ENCODE data around the gene ESRP2. TPM values are rescaled to one million over a fixed set of nuclear protein-coding genes. Genes with fewer than 3 reads are reported as not detected.

Gene ESRP2
- polyA plus RNA-seq, 10 donors, result 0.32 to 10.1 (median 0.79) TPM

DNA sequence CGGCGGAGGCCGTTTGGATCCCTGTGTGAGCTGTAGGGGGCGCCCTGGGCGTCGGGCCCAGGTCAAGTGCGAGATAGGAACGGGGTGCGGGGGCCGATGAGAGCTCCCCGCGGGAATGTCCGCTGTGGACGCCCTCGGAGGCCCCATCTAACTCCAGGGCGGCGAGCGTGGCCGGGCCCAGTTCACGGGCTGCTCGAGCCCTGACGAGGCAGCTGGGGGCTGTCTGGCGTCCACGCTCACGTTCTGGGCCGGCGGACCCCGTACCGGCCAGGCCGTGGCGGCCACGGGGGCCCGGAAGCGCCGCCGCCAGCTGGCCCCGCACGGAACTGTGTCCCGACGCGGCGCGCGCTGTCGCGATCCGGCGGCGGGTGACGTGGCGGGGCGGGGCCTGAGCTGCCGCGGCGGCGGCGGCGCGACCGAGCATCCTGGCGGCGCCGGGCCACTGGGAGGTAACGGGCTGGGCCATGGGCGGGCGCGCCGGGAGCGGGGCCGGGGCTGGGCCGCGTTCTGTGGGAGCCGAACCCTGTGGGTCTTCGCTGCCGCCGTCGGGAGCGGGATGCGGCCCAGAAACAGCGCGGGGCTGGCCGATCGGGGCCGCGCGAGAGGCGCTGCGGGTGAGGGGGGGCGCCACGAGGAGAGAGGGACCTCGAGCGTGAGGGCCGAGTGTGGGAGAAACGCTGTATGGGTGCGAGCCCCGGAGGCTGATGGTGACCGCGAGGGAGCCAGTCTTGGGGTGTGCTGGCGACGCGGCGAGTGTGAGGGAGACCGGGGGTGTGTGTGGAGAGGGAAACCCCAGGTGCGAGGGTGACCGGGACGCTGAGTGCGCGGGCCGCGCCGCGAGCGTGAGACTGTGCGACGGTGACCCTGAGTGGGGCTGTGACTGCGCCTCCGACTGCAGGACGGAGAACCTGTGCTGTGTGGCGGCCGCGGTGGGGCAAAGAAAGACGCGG is 28.5 kb upstream of the ESRP2 start, which contains the start of gene SLC7A6:
SLC7A6 (plus strand) TSS at position 399 of the 950 bp plus-strand sequence. CDS start 10,201 bp downstream, outside the sequence.
- DNase-seq, result peak; percentile 58 to 90 (median 73)

DNA sequence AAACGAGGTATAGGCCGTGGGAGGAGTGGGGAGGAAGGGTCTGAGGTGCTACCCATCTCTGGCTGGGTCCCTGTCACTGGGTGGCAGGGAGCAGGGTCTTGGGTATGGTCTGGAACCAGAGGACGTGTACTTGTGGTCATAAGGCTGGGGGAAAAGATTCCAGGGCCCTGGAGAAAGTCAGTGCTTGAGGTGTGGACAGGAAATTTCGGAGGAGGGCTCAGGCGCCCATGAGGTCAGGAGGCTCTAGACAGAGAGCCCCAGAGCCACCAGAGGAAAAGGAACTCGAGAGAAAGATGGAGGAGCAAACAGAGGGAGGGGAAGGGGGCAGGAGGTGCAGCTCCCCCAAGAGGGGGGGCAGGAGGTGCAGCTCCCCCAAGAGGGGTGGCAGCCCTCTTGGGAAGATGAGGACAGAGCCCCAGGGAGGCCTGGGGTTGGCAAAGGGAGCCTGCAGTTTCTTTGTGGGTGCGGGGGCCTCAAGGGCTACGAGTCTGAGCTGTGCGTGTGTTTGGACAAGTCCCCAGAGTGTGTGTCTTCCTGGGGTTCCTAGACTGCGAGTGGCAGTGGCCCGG is 27.7 kb upstream of the ESRP2 start:
- no peak for DNase-seq

DNA sequence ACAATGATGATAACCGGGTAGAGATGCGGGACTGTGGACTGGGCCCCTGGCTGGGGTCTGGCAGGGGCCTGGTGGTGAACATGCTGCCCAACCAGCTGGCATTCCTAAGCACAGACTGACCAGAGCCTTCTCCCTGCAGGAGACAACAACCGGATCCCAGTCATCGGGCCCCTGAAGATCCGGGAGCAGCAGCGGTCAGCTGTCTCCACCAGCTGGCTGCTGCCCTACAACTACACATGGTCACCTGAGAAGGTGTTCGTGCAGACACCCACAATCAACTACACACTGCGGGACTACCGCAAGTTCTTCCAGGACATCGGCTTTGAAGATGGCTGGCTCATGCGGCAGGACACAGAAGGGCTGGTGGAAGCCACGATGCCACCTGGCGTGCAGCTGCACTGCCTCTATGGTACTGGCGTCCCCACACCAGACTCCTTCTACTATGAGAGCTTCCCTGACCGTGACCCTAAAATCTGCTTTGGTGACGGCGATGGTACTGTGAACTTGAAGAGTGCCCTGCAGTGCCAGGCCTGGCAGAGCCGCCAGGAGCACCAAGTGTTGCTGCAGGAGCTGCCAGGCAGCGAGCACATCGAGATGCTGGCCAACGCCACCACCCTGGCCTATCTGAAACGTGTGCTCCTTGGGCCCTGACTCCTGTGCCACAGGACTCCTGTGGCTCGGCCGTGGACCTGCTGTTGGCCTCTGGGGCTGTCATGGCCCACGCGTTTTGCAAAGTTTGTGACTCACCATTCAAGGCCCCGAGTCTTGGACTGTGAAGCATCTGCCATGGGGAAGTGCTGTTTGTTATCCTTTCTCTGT is 23.3 kb upstream of the ESRP2 start:
- no peak for DNase-seq

DNA sequence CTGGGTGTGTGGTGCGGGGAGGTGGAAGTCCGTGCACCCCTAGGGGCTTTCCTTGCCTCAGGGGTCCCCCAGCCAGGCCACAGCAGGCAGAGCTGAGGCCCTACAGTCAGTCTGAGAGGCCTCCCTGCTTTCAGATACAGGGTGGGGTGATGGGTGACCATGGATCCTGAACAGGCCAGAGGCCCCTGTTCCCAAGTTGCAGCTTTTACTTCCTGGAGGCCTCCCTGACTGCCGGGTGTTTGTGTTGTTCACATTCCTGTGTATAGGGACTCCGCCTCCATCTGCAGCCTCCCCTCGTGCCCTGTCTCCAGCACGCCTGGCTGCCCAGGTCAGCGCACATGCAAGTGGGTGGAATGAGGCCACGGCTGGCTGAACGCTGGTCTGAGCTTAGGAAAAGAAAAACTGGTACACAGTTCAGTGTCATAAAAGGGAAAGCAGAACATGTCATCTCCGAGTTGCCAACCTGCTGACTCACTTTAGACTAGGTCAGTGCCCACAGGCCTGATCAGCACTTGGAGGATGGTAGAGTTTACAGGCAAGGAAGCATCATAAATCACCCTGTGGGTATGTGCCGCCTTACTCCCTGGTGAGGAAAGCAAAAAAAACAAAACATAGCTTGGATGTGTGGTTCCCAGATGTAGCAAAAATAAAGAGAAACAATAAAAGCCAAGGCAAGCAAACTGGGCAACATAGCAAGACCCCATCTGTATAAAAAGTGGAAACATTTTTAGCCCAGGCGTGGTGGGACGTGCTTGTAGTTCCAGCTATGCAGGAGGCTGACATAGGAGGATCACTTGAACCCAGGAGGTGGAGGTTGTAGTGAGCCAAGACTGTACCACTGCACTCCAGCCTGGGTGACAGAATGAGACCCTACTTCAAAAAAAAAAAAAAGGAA is 22.2 kb upstream of the ESRP2 start:
- no peak for DNase-seq

DNA sequence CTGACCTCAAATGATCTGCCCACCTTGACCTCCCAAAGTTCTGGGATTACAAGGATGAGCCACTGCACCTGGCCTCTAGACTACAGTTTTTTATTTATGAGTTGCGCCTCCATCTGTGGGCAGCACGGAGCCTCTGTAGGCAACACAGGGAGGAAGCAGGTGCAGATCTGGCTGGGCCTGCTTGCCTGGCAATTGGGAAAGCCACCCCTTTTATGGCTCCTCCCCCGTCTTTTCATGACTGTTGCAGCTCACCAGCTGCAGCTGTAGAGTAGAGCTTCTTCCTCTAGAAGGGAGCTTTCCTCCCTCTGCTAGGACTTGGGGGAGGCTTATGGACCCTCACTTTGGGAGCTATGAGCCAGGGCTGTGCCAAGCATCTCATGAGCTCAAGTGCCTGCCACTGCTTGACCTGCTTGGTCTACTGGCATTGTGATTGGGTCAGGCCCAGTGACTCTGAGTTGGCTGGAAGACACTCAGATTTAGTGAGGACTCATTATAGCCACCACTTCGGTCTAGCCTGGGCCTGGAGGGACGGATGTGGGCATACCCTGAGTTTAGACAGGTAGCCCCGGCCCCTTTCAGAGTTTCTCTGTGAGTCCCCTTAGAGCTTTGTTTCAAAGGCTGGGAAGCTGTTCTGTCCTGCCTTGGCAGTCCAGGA is 21.5 kb upstream of the ESRP2 start:
- DNase-seq, result peak in 1 of 3 donors; percentile 49

DNA sequence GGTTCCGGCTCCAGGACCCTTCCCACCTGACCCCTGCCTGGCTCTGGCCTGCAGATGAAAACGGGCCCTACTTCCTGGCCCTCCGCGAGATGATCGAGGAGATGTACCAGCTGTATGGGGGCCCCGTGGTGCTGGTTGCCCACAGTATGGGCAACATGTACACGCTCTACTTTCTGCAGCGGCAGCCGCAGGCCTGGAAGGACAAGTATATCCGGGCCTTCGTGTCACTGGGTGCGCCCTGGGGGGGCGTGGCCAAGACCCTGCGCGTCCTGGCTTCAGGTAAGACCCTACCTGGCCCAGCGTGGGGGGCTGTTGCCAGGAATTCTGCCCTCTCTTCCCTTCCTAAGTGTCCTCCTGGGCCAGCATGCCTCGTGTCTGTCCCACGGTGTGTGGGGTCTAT is 19.8 kb upstream of the ESRP2 start:
- DNase-seq, result no peak

DNA sequence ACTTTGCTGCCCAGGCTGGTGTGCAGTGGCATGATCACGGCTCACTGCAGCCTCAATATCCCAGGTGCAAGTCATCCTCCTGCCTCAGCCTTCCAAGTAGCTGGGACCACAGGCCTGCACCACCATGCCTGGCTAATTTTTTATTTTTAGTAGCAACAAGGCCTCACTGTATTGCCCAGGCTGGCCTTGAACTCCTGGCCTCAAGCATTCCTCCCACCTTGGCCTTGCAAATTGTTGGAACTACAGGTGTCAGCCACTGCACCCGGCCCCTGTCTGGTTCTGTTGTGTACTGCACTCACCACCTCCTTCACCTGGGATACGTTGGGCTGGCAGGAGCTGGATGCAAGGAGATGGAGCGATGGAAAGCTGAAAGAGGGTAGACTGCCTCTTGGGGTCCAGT is 17.8 kb upstream of the ESRP2 start:
- no peak for DNase-seq

DNA sequence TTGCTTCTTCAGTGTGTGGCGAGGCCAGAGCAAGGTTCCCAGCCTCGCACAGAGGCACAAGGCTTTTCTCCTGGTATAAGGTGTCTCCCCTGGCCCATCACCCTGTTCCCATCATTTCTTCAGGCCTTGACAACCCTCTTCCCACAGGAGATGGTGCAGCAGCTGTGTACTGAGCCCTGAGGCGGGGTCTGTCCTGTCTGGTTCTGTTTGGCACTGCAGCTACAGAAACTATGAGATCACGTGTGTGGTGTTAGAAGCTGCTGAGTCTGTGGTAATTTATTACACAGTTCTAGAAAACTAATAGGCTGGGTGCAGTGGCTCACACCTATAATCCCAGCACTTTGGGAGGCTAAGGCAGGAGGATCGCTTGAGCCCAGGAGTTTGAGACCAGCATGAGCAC is 16.5 kb upstream of the ESRP2 start:
- no peak for DNase-seq

DNA sequence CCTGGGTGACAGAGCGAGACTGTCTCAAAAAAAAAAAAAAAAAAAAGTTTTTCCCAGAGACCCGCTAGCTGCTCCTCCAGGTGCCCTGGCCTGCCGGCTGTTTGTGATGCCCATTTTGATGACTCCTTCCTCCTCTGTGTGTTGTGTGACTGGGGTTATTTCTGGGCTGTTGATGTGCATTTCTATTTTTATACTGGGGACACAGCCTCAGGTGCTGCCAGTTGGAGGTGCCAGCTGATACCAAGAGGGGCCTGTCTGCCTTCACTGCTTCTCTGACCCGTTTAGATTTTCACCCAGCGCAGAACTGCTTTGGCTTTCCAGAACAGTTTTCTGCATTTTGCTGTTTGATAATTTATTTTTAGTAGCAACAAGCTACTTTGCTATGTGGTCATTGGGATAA is 15.9 kb upstream of the ESRP2 start:
- no peak for DNase-seq

DNA sequence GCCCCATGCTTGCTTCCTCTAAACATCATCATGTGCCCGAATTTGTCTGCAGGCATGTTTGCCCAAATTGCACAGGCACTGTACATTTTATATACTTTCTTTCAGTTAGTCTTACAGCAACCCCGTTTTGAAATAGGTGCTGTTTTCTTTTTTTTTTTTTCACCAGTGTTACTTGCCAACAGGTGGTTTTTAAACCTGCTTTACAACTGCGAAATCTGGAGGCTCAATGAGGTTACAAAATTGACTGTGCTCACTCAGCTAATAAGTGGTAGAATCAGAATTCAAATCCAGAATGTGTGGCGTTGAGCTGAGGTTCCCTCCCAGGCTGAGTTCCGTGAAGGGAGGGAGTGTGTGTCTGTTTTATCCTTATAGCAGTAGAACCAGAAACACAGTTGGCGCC is 15.0 kb upstream of the ESRP2 start:
- no peak for DNase-seq

DNA sequence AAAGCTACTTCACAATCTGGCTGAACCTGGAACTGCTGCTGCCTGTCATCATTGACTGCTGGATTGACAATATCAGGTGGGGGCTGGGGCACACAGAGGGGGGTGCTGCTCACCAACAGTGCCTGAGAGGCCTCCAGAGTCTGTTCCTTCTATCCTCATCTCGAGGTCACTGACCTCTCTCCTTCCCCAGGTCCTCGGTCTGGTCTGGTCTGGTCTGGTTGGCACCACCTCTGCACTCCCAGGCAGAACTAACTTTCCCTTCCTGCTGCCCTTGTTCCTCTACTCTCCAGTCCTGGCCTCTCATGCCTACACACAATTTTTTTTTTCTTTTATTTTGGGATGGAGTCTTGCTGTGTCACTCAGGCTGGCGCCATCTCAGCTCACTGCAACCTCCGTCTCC is 13.4 kb upstream of the ESRP2 start:
- DNase-seq, result no peak

DNA sequence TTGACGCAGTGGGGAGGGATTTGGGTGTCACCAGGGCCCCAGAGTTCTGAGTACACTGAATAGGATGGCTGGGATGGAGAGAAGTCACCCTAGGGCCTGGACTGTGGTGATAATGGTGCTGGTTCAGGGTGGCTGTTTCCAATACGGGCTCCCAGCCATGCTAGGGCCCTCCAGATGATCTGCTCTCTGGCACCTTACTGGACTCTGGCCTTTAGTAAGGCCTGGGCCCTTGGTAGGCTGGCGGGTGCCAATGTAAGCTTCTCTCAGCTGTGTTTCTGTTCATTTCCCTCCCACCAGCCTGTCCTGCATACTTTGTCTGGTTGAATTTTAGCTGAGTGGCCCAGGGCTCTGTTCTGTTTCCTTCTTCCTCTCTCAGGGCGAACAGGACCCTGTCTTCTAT is 12.0 kb upstream of the ESRP2 start:
- DNase-seq, result no peak

DNA sequence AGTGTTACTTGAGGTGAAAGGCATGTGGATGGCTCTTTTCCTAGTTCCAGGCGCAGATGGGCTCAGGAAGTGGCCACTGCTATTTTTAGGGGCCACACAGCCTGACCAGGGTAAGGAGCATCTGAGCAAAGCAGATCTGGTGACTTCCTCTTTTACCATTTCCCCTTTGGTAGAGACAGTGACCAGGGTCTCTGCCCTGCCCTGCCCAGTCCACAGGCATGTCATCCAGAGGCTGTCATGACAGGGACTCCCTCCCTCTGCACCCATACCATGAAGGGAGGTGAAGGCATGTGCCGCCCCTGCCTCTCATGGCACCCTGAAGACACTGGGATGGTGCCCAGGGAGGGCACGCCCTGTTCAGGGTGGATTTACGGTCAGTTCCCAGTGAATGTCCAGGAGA is 11.5 kb upstream of the ESRP2 start:
- no peak for DNase-seq

DNA sequence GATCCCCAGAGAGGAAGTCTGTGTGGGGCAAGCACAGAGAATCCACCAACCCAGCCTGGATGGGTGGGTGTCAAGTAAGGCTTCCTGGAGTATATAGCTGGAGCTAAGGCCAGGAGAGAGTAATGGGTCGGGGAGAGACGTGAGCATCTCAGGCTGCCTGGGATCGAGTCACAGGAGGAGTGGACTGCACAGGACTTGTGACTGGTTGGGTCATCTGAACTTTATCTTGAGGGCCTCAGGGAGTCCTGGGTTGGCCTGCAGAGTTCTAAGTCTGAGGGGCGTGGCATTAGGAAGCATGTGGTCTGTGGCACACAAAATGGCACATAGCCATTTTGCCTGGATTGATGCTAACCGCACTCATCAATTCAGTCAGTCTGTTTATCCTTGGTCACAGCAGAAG is 10.7 kb upstream of the ESRP2 start:
- DNase-seq, result no peak

DNA sequence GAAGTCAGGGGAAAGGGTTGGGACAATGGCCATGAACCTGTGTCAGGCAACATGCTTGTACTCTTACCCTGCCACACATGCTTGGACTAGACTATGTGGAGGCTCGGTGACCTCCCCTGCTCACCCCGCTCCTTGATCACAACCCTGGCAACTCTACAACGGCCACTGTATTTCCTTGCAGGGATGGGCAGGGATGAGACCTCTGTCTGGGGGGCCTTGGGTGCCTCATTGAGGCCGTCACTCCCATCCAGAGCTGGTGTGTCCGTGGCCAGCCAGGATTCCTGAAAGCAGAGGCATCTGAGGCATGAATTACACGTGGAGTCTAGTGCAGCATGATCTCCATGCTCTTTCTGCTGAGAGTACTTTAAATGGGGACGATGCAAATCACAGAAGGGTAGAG is 10.2 kb upstream of the ESRP2 start:
- DNase-seq, result no peak

DNA sequence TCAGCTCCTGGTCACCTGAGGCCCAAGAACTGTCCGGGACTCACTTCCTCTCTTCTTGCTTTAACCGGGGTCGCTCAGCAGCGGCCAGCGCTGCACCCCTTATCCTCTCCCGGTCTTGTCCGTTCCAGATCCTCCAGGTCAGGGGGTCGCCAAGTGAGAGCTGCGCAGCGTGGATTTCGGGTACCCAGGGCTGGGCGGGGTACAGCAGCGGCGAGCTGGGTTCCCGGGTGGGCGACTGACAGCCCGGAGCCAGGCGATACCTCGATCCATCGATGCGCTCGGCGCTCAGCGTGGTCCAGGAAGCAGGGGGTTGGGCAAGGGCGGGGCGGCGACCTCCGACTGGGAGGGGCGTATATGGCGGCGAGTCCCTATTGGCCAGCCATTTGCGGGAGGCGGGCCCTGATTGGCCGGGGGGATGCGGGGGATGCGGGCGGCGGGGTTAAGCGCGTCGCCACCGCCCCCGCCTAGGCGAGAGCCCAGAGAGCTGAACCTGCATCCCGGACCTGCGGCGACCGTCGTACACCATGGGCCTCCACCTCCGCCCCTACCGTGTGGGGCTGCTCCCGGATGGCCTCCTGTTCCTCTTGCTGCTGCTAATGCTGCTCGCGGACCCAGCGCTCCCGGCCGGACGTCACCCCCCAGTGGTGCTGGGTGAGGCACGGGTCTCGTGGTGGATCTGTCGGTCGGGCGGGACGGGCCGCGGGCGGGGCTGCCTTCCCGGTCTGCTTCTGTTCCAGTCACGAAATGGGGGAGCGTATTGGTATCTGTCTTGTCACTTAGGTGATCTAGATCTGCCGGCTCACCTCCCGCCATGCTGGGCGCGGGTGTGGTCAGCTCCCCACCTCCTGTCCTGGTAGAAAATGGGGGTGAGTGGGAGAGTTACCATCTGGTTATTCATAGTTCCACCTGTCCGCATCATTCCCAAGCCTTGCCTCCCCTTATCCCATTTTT is 9.3 kb upstream of the ESRP2 start, which contains the start of gene PLA2G15:
PLA2G15 (plus strand) TSS at position 471 of the 951 bp plus-strand sequence; CDS start at position 525, 54 bp downstream.
- DNase-seq, result peak; percentile 95 to 98 (median 97)

DNA sequence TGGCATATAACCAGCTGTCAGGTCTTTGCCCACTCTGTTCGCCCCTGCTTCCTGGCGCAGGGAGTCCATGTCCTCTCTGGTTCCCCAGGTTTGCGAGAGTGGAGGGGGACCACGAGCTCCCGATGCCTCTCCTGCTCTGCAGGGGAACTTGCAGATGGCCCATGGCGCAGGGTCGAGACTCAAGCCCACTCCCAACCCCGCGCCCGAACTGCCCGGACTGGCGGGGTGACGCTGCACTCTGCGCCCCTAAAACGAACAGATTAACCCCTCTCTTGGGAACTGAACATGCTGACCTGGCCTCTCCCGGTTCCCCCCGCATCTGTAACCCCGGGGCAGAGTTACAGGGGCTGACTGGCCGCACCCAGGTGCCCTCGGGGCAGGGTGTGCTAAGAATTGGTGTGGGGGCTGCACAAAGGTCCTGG is 8.6 kb upstream of the ESRP2 start:
- DNase-seq, result no peak

DNA sequence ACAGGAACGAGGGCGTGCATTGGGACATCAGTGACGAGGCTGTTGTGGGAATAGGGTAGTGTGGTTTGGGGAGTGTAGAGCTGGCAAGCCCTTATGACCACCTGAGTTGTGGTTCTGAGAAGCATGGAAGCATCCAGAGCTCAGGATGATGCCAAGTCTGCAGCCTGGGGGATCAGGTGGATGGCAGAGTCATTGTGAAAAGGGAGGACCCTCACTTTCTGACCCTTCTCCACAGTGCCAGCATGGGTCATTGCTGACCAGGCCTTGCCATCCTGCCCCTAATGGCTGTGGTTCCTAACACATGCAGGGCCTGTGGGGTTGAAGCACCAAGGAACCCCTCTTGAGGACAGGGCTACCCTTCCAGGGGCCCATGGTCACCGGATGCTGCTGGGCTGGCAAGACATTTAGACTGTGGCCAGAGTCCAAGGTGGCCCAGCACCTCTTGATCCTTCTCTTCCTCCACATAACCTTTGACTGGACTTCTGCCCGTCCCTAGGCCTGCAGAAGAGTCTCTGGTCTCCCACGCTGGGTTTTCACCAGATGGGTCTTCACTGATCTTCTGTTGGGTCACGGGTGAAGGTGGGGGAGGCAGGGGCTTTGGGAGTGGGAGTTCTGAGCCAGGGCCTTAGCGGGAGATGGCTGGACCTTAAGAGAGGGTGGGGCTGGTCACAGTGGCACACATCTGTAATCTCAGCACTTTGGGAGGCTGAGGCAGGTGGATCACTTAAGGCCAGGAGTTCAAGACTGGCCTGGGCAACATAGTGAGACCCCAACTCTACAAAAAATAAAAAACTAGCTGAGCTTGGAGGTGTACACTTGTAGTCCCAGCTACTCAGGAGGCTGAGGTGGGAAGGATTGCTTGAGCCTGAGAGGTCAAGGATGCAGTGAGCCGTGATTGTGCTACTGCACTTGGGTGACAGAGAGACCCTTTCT is 7.3 kb upstream of the ESRP2 start:
- no peak for DNase-seq

All from muscle of back (tissue), 11 donors.